Loucy (cell line): ENCODE results near the gene CYTH4.

Source experiments
- CTCF ChIP-seq: fragments of 200-600 bp; sonication (generic); conservative IDR thresholded peaks from 2 replicates; pipeline ENCODE4 v1.5.1; 2014; ENCODE audit warnings: mild to moderate bottlenecking, antibody characterized with exemption, low read length
- EZH2phosphoT487 ChIP-seq: fragments of 200-600 bp; IDR thresholded peaks from 2 replicates; pipeline ENCODE4 v1.6.1; 2018; ENCODE audit warnings: antibody characterized with exemption, mild to moderate bottlenecking, moderate library complexity, borderline replicate concordance

GRCh38 chr22:37333724-37334460 lies 51.6 kb downstream of the CYTH4 start:
- TF ChIP-seq CTCF (no peak), EZH2phosphoT487 (no peak)
